Tibial nerve (tissue), 4 donors: ENCODE measurements around the gene CAPN7.

ENCODE experiments used
- CTCF ChIP-seq, 5 experiments: fragments of 200-600 bp in 3 of 5; fragments of 450-650 bp in 2 of 5; sonication (generic) in 3 of 5; IDR thresholded peaks; one replicate each; pipeline ENCODE4 v1.5.1; 2016 to 2019; ENCODE audit warnings: antibody characterized with exemption in 5 of 5, mild to moderate bottlenecking in 3 of 5, moderate library complexity in 2 of 5
- EP300 ChIP-seq, 2 donors: sonication (generic); formaldehyde crosslinking; IDR thresholded peaks; one replicate each; pipeline ENCODE4 v1.6.1; 2017; ENCODE audit warnings: antibody characterized with exemption in 2 of 2, mild to moderate bottlenecking in 1 of 2

- TF ChIP-seq EP300 (IDR thresholded peaks at IDR 0.05) (peak in 1 of 2 donors; percentile 81), CTCF (IDR thresholded peaks at IDR 0.05) (peak; percentile 90 to 97 (median 93))
Measured at GRCh38 chr3:15268033-15268631, 62.1 kb downstream of the CAPN7 start.
